MM.1S (cell line): Measurements from ENCODE around the gene ZNF438.

ENCODE experiments used
- CTCF ChIP-seq: fragments of 300-600 bp; sonication (generic); IDR thresholded peaks from 2 replicates; pipeline ENCODE4 v1.5.1; 2016; ENCODE audit warnings: antibody characterized with exemption, low read length, mixed read lengths
- EZH2 ChIP-seq: fragments of 300-600 bp; sonication (generic); optimal IDR thresholded peaks from 2 replicates; pipeline ENCODE3; 2017; ENCODE audit warnings: low read depth, mild to moderate bottlenecking, antibody characterized with exemption, low read length, mixed read lengths

- TF ChIP-seq CTCF (no peak), EZH2 (no peak)
Observed at GRCh38 chr10:31064348-31064747, 32.7 kb upstream of the ZNF438 start.
